ENCODE results near the gene TSPAN11.

GRCh38 chr12:31009976-31010375 is 83.4 kb downstream of the TSPAN11 start:
- TF ChIP-seq EZH2 (IDR thresholded peaks at IDR 0.05; ENCODE audit: insufficient read depth, poor library complexity, severe bottlenecking) (no peak), EZH2phosphoT487 (IDR thresholded peaks at IDR 0.05; ENCODE audit: insufficient read depth, low read depth) (no peak)
